ENCODE results near the gene VPS8.
"Not testable (repeated sequence)": the region's sequence is repeated elsewhere in the genome, so short reads cannot be mapped to it uniquely, and the experiment has no call there.

VPS8 gene

GRCh38 chr3:184874709-184875644 is 63.0 kb downstream of the VPS8 start:
- peak; percentile 57 to 74 for DNase-seq

- no peak for DNase-seq
Measured at GRCh38 chr3:184880276-184881019, 68.5 kb downstream of the VPS8 start.

- no peak for DNase-seq
Measured at GRCh38 chr3:184884359-184885017, 72.5 kb downstream of the VPS8 start.

- DNase-seq = no peak
Measured at GRCh38 chr3:184885112-184885511, 73.1 kb downstream of the VPS8 start.

GRCh38 chr3:184887574-184887973 is 75.6 kb downstream of the VPS8 start:
- DNase-seq = no peak

GRCh38 chr3:184889312-184889904 is 77.4 kb downstream of the VPS8 start:
- DNase-seq = no peak

- DNase-seq = no peak
Measured at GRCh38 chr3:184894051-184894450, 82.1 kb downstream of the VPS8 start.

- no peak for DNase-seq
Measured at GRCh38 chr3:184895350-184895749, 83.4 kb downstream of the VPS8 start.

- no peak for DNase-seq
Measured at GRCh38 chr3:184896336-184896735, 84.4 kb downstream of the VPS8 start.

- DNase-seq = no peak
Measured at GRCh38 chr3:184899953-184900595, 88.1 kb downstream of the VPS8 start.

GRCh38 chr3:184907031-184907430 is 95.1 kb downstream of the VPS8 start:
- DNase-seq = not testable (repeated sequence)

- DNase-seq = no peak
Measured at GRCh38 chr3:184907681-184908649, 96.0 kb downstream of the VPS8 start.

GRCh38 chr3:184908859-184909258 is 96.9 kb downstream of the VPS8 start:
- no peak for DNase-seq

- DNase-seq = no peak
Measured at GRCh38 chr3:184910664-184911063, 98.7 kb downstream of the VPS8 start.

GRCh38 chr3:184911570-184911969 is 99.6 kb downstream of the VPS8 start:
- no peak for DNase-seq

- DNase-seq = no peak
Measured at GRCh38 chr3:184912163-184912562, 100.2 kb downstream of the VPS8 start.

GRCh38 chr3:184914628-184915027 is 102.7 kb downstream of the VPS8 start:
- DNase-seq = no peak

GRCh38 chr3:184918750-184919149 is 106.8 kb downstream of the VPS8 start:
- DNase-seq = no peak

GRCh38 chr3:184919651-184920050 is 107.7 kb downstream of the VPS8 start:
- DNase-seq = no peak

- DNase-seq = no peak
Measured at GRCh38 chr3:184924547-184924946, 112.6 kb downstream of the VPS8 start.

- DNase-seq = no peak
Measured at GRCh38 chr3:184927796-184928315, 115.9 kb downstream of the VPS8 start.
